HepG2 (cell line): ENCODE measurements around the gene NUDT2. TPM values are rescaled to one million over a fixed set of nuclear protein-coding genes. Genes with fewer than 3 reads are reported as not detected.
A peak's percentile ranks its signal among the peaks of the same experiment; 100 is the strongest.

Experiments used
- ATAC-seq: fragments of 200-7000 bp; cut with Tn5 transposase; 3 replicates; pipeline ENCODE4 v1.9.1; 2020; ENCODE audit warnings: mild to moderate bottlenecking, moderate library complexity
- BruUV-seq: library from RNA; stranded (reverse); fragments of 400-500 nt; replicated peaks from 2 replicates; lab custom pipeline; 2021; lab: Mats Ljungman, UMichigan
- CTCF ChIA-PET: fragments of 300-600 bp; formaldehyde crosslinking; extraction: SDS; loops from one replicate; lab custom pipeline; 2021; ENCODE audit warnings: low total read pairs, inconsistent platforms, low intra/inter-chr PET ratio; lab: Yijun Ruan, JAX
- POLR2A ChIA-PET: fragments of 350-600 bp; sonication (Branson Sonifier 250); formaldehyde crosslinking; loops from one replicate; lab custom pipeline; 2020; ENCODE audit warnings: antibody characterized with exemption, inconsistent platforms; lab: Yijun Ruan, JAX
- DNase-seq: peaks from one replicate; pipeline ENCODE4 v3.0.0-alpha.2; 2015; ENCODE audit warnings: low spot score
- FAIRE-seq: peaks from 3 replicates; lab custom pipeline; 2011; peaks lifted over from hg19 to GRCh38; lab: Jason Lieb, UNC
- H2AFZ ChIP-seq: one replicate; pipeline ENCODE4 v1.6.1; 2011; ENCODE audit warnings: low read length, inconsistent platforms
- H3K27ac ChIP-seq: fragments of 300-600 bp; 3 replicates; pipeline ENCODE4 v1.8.0; 2011; ENCODE audit warnings: mixed run types, mild to moderate bottlenecking, mixed read lengths, low read length, inconsistent platforms; ENCODE audit not compliant: insufficient read depth; ENCODE audit errors: extremely low read length
- H3K27me3 ChIP-seq, 2 experiments: fragments of 200-600 bp in 1 of 2; 2 replicates in 1 of 2; 3 replicates in 1 of 2; pipeline versions ENCODE4 v1.6.0 to v1.8.0; 2011; ENCODE audit warnings: low read length in 2 of 2, mild to moderate bottlenecking in 2 of 2, moderate library complexity in 2 of 2, inconsistent platforms in 1 of 2; ENCODE audit not compliant: insufficient read depth in 2 of 2, control insufficient read depth in 1 of 2
- H3K36me3 ChIP-seq, 2 experiments: fragments of 200-600 bp in 1 of 2; replicated peaks in 1 of 2; 2 replicates in 1 of 2; 3 replicates in 1 of 2; pipeline versions ENCODE4 v1.5.1 to v1.8.0; 2011; ENCODE audit warnings: low read length in 2 of 2, inconsistent platforms in 1 of 2; ENCODE audit not compliant: insufficient read depth in 2 of 2, control insufficient read depth in 1 of 2
- H3K4me1 ChIP-seq: 2 replicates; pipeline ENCODE4 v1.5.1; 2012; ENCODE audit warnings: low read length, inconsistent platforms; ENCODE audit not compliant: insufficient read depth
- H3K4me2 ChIP-seq: 2 replicates; pipeline ENCODE4 v1.6.0; 2011; ENCODE audit warnings: low read depth, low read length, inconsistent platforms
- H3K4me3 ChIP-seq, 3 experiments: fragments of 200-600 bp in 1 of 3; sonication (generic), shearing (Covaris generic) in 1 of 3; replicated peaks in 1 of 3; 2 replicates each; pipeline ENCODE4 v1.5.1; 2011 to 2016; ENCODE audit warnings: low read length in 3 of 3, inconsistent platforms in 2 of 3, low read depth in 2 of 3, mild to moderate bottlenecking in 2 of 3, control low read depth in 1 of 3, mixed read lengths in 1 of 3; ENCODE audit not compliant: insufficient read depth in 1 of 3
- H3K79me2 ChIP-seq: one replicate; pipeline ENCODE4 v1.6.1; 2011; ENCODE audit warnings: low read length, inconsistent platforms; ENCODE audit not compliant: insufficient read depth
- H3K9ac ChIP-seq: 2 replicates; pipeline ENCODE4 v1.6.0; 2011; ENCODE audit warnings: mild to moderate bottlenecking, low read depth, low read length, inconsistent platforms; ENCODE audit not compliant: insufficient read depth
- H3K9me3 ChIP-seq: 2 replicates; pipeline ENCODE4 v1.5.1; 2012; ENCODE audit warnings: mild to moderate bottlenecking, low read length
- H4K20me1 ChIP-seq: 2 replicates; pipeline ENCODE4 v1.6.0; 2011; ENCODE audit warnings: inconsistent platforms, mild to moderate bottlenecking, low read length, moderate library complexity; ENCODE audit not compliant: insufficient read depth
- AGO2 ChIP-seq: fragments of 200-400 bp; formaldehyde crosslinking; optimal IDR thresholded peaks from 2 replicates; pipeline ENCODE3; 2017; ENCODE audit warnings: mild to moderate bottlenecking, low read depth, low read length, moderate library complexity
- ATF7-NPFF ChIP-seq: sonication (generic); formaldehyde crosslinking; IDR thresholded peaks from 2 replicates; pipeline ENCODE4 v1.8.1; 2023; ENCODE audit warnings: mild to moderate bottlenecking, low read depth, missing genetic modification reagents, moderate library complexity
- HOXA3 ChIP-seq: sonication (generic); formaldehyde crosslinking; IDR thresholded peaks from 2 replicates; pipeline ENCODE4 v1.5.0; 2020; ENCODE audit warnings: missing genetic modification reagents
- PITX1 ChIP-seq: sonication (generic); formaldehyde crosslinking; IDR thresholded peaks from 2 replicates; pipeline ENCODE4 v1.5.1; 2020; ENCODE audit warnings: mild to moderate bottlenecking, missing genetic modification reagents
- RBFOX2 ChIP-seq: fragments of 200-400 bp; formaldehyde crosslinking; IDR thresholded peaks from 2 replicates; pipeline ENCODE4 v1.6.1; 2017; ENCODE audit warnings: low read depth, mild to moderate bottlenecking, low read length
- ZBTB38 ChIP-seq: sonication (generic); formaldehyde crosslinking; IDR thresholded peaks from 2 replicates; pipeline ENCODE4 v1.5.1; 2020; ENCODE audit warnings: mild to moderate bottlenecking, missing genetic modification reagents
- ZC3H13 ChIP-seq: sonication (generic); formaldehyde crosslinking; IDR thresholded peaks from 2 replicates; pipeline ENCODE4 v1.8.1; 2023; ENCODE audit warnings: mild to moderate bottlenecking, missing genetic modification reagents, moderate library complexity
- ZNF10 ChIP-seq: sonication (generic); formaldehyde crosslinking; IDR thresholded peaks from 2 replicates; pipeline ENCODE4 v1.4.0; 2020; ENCODE audit warnings: mild to moderate bottlenecking, low read depth, missing genetic modification reagents, borderline replicate concordance
- WGBS: methylation state at CpG from one replicate; pipeline ENCODE4 v1.1.6; 2017; ENCODE audit warnings: low lambda C conversion rate; 5-methylcytosine and 5-hydroxymethylcytosine counted together
- in situ Hi-C: cut with HindIII; loops from 2 replicates; pipeline ENCODE4 v1.10.0; 2017; ENCODE audit warnings: low pct_unique_long_range_greater_than_20kb; ENCODE audit not compliant: extremely low pct_ligation_motif_present
- intact Hi-C: fragments of 100-400 bp; cut with micrococcal nuclease; formaldehyde crosslinking; loops from one replicate; pipeline ENCODE4 v1.10.0; 2022; ENCODE audit not compliant: unreplicated experiment
- polyA plus RNA-seq, 8 experiments: library from polyadenylated mRNA; depleted of rRNA in 3 of 8; stranded (reverse) in 7 of 8; unstranded in 1 of 8; fragments of >200 nt; fragmentation: Illumina TruSeq in 4 of 8; extraction: Trizol in 4 of 8; gene quantifications; 2 replicates each; pipeline versions ENCODE4 v1.2.1 to v1.2.3, GENCODE V29; 2011 to 2016; ENCODE audit warnings: low read depth in 4 of 8, missing spikeins in 1 of 8, mixed read lengths in 1 of 8; ENCODE audit not compliant: insufficient read depth in 1 of 8
- total RNA-seq, 5 experiments: library from RNA; depleted of rRNA; stranded (reverse); fragments of >200 nt; fragmentation: Illumina TruSeq; extraction: Trizol; gene quantifications; 2 replicates each; pipeline ENCODE4 v1.2.3, GENCODE V29; 2016; ENCODE audit warnings: low read depth in 1 of 5

The NUDT2 gene
- total and polyA plus RNA-seq, 2 of the 13 experiments (the other 11 are each of a cell fraction or from before 2014, with no cell fraction given), result 19.9 to 24.6 TPM

- Histone ChIP-seq H3K9ac (no peak overlapping the region), H3K79me2 (peaks cover 15% of the 10 kb centered on the region), H3K4me1 (peaks cover 40% of the 10 kb centered on the region), H3K27me3 (no peaks in the 10 kb centered on the region), H3K9me3 (peaks cover 6% of the 10 kb centered on the region; the same call in 1 of the 2 replicates), H3K4me2 (no peak overlapping the region), H3K36me3 (peaks cover 22 to 33% of the 10 kb centered on the region in 2 experiments), H4K20me1 (no peaks in the 10 kb centered on the region), H3K4me3 (no peak overlapping the region), H2AFZ (no peak overlapping the region), H3K27ac (no peak overlapping the region)
- intact Hi-C loops (no loop called here), in situ Hi-C loops (no loop called here)
- no peak for ATAC-seq
- 96% methylated on average over 17 of the region's 23 CpGs for WGBS
- DNase-seq, result no peak
- no TSS peak for BruUV-seq
- no peak for FAIRE-seq
- POLR2A ChIA-PET, result no interaction called here
- CTCF ChIA-PET, result no interaction called here
- TF ChIP-seq PITX1 (no peak), ZNF10 (CRISPR knock-in tag) (no peak)
Measured at GRCh38 chr9:34370335-34370969, 41.1 kb downstream of the NUDT2 start.

GRCh38 chr9:34370970-34371880 lies 41.9 kb downstream of the NUDT2 start:
- Histone ChIP-seq H4K20me1 (no peaks in the 10 kb centered on the region), H3K79me2 (peaks cover 22% of the 10 kb centered on the region), H3K4me1 (peaks cover 38% of the 10 kb centered on the region), H3K4me2 (no peak overlapping the region), H3K36me3 (peaks cover 22 to 33% of the 10 kb centered on the region in 2 experiments), H3K9ac (no peak overlapping the region), H3K4me3 (no peak overlapping the region), H3K9me3 (peaks cover 6% of the 10 kb centered on the region; the same call in 1 of the 2 replicates), H2AFZ (no peak overlapping the region), H3K27ac (no peak overlapping the region), H3K27me3 (no peaks in the 10 kb centered on the region; a peak in 1 of 5 replicates)
- ChIA-PET CTCF (no interaction called here), POLR2A (no interaction called here)
- in situ Hi-C loops (no loop called here), intact Hi-C loops (no loop called here)
- WGBS, result over 99% methylated on average over 89 of the region's 105 CpGs
- BruUV-seq, result no TSS peak
- no peak for ATAC-seq
- no peak for FAIRE-seq
- no peak for DNase-seq
- peak; percentile 67 for TF ChIP-seq RBFOX2
- TF ChIP-seq ZC3H13, result peak; percentile 50; the same call in 1 of the 2 replicates
- peak; percentile 10; the same call in 1 of the 2 replicates for TF ChIP-seq HOXA3 (CRISPR knock-in tag)
- TF ChIP-seq ATF7-NPFF, result no peak
- peak; percentile 23; the same call in 1 of the 2 replicates for TF ChIP-seq ZBTB38
- TF ChIP-seq AGO2, result peak; percentile 71
